Epithelial cell of proximal tubule (primary cell): ENCODE measurements around the gene ANO10. TPM values are rescaled to one million over a fixed set of nuclear protein-coding genes. Genes with fewer than 3 reads are reported as not detected.
"Not testable (repeated sequence)": the region's sequence is repeated elsewhere in the genome, so short reads cannot be mapped to it uniquely, and the experiment has no call there.

Source experiments
- DNase-seq: peaks from one replicate; pipeline ENCODE4 v3.0.0-alpha.2; 2011; ENCODE audit warnings: low read depth
- H3K4me3 ChIP-seq: 2 replicates; pipeline ENCODE4 v1.5.1; 2011; ENCODE audit warnings: low read depth, mild to moderate bottlenecking, low read length
- total RNA-seq: library from RNA; depleted of rRNA; stranded (reverse); fragments of >200 nt; gene quantifications from 2 replicates; pipeline ENCODE4 v1.2.3, GENCODE V29; 2015
- TF ChIP-seq, protein P1 (sequence below): conservative IDR thresholded peaks from 2 replicates; pipeline ENCODE4 v1.5.1; 2012; ENCODE audit warnings: low read depth, mild to moderate bottlenecking, low read length

ANO10 gene, protein sequence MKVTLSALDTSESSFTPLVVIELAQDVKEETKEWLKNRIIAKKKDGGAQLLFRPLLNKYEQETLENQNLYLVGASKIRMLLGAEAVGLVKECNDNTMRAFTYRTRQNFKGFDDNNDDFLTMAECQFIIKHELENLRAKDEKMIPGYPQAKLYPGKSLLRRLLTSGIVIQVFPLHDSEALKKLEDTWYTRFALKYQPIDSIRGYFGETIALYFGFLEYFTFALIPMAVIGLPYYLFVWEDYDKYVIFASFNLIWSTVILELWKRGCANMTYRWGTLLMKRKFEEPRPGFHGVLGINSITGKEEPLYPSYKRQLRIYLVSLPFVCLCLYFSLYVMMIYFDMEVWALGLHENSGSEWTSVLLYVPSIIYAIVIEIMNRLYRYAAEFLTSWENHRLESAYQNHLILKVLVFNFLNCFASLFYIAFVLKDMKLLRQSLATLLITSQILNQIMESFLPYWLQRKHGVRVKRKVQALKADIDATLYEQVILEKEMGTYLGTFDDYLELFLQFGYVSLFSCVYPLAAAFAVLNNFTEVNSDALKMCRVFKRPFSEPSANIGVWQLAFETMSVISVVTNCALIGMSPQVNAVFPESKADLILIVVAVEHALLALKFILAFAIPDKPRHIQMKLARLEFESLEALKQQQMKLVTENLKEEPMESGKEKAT
- total RNA-seq: 21.1 and 30.7 TPM in 2 replicates

DNA sequence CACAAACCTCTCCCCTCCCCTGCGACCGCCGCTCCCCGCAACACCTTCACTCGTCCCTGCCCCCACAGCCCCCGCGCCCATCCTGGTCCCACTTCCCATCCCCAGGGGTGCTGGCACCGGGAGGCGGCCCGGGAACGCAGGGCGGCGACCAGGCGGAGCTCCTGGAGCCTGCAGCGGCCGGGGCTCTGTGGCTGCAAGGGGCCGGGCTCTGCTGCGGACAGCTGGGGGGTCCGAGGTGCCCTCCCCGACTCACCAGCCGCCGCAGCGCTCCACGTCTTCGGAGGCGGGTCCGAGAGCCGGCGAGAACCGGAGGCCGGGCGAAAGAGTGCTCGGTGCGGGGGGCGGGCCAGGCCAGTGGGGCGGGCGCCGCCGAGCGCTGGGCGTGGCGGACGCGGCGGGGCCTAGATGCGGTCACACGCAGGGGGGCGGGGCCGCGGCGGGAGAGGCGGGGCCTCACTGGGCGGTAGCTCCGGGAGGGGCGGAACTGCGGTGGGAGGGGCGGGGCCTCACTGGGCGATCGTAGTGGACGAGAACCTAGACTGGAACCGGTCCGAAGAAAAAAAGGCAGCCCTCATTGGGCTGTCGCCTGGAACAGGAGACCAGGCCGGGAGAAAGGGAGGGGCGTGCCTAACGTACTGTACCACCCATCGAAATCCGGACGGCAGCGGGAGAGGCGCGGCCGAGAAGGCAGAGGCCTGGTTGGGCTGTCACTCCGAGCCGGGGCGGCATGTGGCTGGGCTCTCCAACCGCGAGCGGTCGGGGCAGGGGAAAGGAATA lies at the start of gene ANO10:
Gene ANO10, minus strand, starts transcription at position 356 of the 777 bp plus-strand sequence. CDS start 16,159 bp downstream, outside the sequence.
- DNase-seq: peak; percentile 90
- TF ChIP-seq, protein P1, sequence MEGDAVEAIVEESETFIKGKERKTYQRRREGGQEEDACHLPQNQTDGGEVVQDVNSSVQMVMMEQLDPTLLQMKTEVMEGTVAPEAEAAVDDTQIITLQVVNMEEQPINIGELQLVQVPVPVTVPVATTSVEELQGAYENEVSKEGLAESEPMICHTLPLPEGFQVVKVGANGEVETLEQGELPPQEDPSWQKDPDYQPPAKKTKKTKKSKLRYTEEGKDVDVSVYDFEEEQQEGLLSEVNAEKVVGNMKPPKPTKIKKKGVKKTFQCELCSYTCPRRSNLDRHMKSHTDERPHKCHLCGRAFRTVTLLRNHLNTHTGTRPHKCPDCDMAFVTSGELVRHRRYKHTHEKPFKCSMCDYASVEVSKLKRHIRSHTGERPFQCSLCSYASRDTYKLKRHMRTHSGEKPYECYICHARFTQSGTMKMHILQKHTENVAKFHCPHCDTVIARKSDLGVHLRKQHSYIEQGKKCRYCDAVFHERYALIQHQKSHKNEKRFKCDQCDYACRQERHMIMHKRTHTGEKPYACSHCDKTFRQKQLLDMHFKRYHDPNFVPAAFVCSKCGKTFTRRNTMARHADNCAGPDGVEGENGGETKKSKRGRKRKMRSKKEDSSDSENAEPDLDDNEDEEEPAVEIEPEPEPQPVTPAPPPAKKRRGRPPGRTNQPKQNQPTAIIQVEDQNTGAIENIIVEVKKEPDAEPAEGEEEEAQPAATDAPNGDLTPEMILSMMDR: no peak
- H3K4me3 ChIP-seq: peak within 1 kb of the TSS; percentile 71

DNA sequence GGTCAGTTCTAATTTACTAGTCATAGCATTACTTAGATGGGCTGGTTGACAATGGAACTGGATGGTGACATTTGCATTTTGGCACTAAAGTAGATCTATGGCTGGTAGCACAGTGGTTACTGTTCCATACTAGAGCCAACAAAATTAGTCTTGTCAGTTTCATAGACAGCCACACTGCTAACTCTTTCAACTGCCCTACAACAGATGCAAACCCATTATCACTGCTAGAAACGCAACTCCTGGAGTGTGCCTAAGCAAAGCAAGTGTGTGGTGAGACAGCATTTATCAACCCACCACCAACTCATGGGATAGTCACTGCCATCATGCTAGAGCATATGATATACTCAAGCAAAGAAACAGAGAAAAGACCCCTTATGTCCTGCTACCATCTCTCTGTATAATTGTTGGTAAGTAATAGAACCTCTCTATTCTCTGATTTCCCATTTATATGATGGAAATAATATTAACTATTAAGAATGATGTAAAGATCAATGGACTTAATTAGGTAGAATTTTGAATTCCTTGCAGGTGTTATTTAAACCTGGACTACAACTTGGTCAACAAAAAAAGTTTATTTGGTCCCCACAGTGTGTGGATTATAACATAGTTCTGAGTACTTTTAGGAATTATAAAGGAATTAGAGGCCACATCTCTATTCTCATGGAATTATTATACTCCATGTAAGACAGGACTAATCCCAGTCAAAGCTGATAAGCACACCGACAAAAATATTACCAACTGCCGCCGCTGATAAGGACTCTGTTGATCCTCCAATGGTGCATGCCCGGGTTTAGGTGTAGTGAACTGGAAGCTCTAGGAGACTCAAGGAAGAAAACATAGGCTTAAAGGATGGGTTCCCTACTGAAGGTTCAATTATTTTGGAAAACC lies 49.1 kb upstream of the ANO10 start:
- TF ChIP-seq, protein P1: no peak
- H3K4me3 ChIP-seq: no peak overlapping the region
- DNase-seq: no peak

DNA sequence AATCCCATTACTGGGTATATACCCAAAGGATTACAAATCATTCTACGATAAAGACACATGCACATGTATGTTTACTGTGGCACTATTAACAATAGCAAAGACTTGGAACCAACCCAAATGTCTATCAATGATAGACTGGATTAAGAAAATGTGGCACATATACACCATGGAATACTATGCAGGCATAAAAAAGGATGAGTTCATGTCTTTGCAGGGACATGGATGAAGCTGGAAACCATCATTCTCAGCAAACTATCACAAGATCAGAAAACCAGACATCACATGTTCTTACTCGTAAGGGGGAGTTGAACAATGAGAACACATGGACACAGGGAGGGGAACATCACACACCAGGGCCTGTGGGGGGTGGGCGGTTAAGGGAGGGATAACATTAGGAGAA lies 43.2 kb upstream of the ANO10 start:
- DNase-seq: not testable (repeated sequence)

DNA sequence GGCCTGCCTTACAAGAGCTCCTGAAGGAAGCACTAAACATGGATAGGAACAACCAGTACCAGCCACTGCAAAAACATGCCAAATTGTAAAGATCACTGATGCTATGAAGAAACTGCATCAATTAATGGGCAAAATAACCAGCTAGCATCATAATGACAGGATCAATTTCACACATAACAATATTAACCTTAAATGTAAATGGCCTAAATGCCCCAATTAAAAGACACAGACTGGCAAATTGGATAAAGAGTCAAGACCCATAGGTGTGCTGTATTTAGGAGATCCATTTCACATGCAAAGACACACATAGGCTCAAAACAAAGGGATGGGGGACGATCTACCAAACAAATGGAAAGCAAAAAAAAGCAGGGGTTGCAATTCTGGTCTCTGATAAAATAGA lies 39.6 kb upstream of the ANO10 start:
- DNase-seq, H3K4me3 ChIP-seq: not testable (repeated sequence)

More for the DNA sequence above, 43.2 kb upstream of the ANO10 start:
- H3K4me3 ChIP-seq: not testable (repeated sequence)

DNA sequence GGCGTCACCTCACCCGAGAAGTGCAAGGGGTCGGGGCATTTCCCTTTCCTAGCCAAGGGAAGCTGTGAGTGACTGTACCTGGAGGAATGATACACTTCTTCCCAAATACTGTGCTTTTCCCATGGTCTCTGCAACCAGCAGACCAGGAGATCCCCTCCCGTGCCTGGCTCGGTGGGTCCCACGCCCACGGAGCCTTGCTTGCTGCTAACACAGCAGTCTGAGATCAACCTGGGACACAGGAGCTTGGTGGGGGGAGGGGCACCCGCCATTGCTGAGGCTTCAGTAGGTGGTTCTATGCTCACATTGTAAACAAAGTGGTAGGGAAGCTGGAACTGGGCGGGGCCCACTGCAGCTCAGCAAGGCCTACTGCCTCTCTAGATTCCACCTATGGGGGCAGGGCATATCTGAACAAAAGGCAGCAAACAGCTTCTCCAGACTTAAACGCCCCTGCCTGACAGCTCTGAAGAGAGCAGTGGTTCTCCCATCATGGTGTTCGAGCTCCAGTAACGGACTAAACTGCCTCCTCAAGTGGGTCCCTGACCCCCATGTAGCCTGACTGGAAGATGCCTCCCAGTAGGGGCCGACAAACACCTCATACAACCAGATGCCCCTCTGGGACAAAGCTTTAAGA lies 37.6 kb upstream of the ANO10 start:
- TF ChIP-seq, protein P1: no peak
- no peak for DNase-seq
- no peak overlapping the region for H3K4me3 ChIP-seq

DNA sequence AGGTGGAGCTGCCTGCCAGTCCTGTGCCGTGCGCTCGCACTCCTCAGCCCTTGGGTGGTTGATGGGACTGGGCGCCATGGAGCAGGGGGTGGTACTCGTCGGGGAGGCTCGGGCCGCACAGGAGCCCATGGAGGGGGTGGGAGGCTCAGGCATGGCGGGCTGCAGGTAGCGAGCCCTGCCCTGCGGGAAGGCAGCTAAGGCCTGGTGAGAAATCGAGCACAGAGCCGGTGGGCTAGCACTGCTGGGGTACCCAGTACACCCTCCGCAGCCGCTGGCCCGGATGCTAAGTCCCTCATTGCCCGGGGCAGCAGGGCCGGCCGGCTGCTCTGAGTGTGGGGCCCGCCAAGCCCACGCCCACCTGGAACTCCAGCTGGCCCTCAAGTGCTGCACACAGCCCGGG lies 34.6 kb upstream of the ANO10 start:
- H3K4me3 ChIP-seq, DNase-seq: not testable (repeated sequence)

DNA sequence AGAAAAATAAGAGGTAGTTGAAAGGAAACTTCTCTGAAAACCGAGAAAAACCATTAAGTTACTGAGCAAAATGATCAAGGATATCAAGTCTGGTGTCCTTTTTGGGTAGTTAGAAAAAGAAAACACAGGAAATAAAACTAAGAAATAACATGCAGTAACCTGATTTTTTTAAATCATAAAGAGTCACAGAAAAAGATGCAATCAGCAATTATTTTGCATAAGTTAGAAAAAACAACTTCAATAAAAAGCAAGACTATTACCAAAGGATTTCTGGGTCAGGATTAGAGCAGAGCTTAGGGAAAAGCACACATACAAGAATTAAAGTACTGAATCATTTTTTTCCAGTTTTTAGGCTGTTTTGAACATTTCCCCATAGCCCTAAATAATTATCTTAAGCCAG lies 28.5 kb upstream of the ANO10 start:
- H3K4me3 ChIP-seq: no peak overlapping the region
- TF ChIP-seq, protein P1: no peak
- no peak for DNase-seq
